GM18907 (cell line): ENCODE results near the gene CLDN9.

Source experiments
- ATAC-seq: cut with Tn5 transposase; IDR thresholded peaks from one replicate; pipeline ENCODE4 v1.9.1; 2021; ENCODE audit warnings: mild to moderate bottlenecking, moderate library complexity; ENCODE audit not compliant: unreplicated experiment

CLDN9 gene

DNA sequence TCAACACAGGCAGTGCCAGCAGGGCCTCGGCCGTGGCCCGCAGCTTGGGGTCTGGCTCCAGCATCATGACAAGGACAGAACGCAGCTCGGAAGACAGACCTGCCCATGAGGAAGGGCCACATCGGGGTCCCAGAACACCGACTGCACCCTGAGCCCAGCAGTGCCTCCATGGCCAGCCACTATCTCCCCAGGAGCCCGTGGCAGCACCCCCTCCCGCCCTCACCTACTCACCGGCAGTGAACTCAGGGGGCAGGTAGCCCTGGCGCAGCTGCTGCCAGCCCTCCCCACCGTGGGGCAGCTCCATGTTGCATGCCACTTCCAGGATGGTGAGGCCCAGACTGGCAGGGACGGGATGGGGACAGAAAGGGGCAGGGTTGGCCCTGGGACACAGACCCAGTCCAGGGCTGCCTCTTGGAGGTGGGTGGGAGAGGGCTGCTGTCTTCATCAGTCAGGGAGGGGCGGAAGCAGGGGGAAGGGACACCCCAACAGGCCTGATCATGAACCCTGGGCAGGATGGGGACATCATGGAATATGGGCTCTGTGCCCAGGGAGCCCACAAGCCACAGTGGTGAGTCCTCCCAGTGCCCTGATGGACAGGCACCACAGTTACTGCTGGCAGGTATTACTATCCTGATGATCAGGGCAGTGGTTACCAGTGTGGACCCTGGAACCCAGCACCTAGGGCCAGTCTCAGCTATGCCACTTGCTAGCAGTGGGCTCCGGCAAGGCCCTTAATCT is 38.2 kb upstream of the CLDN9 start:
- ATAC-seq, result no peak

GRCh38 chr16:2975161-2975795 is 37.4 kb upstream of the CLDN9 start:
- ATAC-seq, result no peak

DNA sequence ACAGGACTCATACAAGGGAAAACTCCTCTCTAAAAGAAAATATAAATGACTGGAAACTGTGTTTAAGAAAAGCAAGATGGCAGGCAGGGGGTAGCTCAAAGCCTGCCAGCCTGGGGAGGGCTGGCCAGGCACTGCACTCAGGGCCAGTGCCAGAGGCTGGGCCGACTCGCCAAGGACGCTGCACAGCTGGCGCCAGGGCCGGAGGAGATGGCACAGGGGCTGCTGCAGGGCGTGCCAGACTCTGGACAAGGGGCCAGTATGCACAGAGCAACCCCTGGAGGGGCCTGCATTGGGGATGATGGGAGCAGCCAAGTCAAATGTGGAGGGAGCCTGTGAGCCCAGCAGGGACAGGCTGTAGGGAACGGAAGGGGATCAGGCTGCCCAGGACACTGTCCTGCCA is 36.5 kb upstream of the CLDN9 start:
- ATAC-seq, result no peak

DNA sequence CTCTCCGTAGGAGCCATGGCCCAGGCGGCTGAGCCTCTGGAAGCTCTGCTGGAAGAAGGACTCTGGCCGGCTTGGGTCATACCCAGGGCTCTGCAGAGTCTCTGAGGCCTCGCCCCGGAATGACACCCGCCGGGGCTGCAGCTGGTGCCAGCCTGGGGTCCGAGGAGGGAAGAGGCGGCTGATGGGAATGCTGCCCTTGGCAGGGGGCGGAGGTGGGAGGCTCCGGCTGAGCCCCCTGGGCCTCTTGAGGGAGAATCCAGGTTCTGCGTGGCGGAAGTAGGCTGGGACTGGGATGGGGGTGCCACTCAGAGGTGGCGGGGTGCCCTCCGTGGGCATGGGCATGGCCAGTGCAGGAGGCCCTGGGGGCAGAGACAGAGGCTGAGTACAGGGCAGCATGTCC is 36.0 kb upstream of the CLDN9 start:
- ATAC-seq, result no peak

DNA sequence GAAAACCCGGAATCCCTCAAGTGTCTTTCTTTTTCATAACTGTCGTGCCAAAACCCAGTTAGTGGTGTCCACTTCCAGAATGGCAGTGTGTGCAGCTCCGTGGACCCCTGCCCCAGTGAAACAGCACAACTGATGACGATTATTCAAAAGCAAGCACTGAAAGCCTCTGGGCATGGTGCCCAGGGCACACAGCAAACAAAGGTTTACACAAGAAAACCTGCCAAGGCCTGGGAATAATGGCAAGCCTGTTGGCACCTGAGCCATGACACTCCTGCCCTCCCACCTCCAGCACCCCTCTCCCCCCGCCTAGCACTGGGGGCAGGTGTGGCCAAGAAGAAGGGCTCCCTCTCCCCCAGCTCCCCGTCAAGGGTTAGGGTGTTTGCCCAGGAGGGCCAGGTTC is 35.3 kb upstream of the CLDN9 start:
- ATAC-seq, result no peak

GRCh38 chr16:2979669-2980226 is 33.0 kb upstream of the CLDN9 start:
- peak; percentile 8 for ATAC-seq

- ATAC-seq, result peak; percentile 70
Observed at GRCh38 chr16:2980227-2981176, 32.2 kb upstream of the CLDN9 start, which contains the start of gene PKMYT1. Gene PKMYT1 (minus strand): TSS chr16:2980446. CDS start chr16:2979657, 789 bp downstream.

- no peak for ATAC-seq
Observed at GRCh38 chr16:2981177-2981898, 31.4 kb upstream of the CLDN9 start.

GRCh38 chr16:2981899-2982250 is 30.8 kb upstream of the CLDN9 start:
- ATAC-seq, result no peak

DNA sequence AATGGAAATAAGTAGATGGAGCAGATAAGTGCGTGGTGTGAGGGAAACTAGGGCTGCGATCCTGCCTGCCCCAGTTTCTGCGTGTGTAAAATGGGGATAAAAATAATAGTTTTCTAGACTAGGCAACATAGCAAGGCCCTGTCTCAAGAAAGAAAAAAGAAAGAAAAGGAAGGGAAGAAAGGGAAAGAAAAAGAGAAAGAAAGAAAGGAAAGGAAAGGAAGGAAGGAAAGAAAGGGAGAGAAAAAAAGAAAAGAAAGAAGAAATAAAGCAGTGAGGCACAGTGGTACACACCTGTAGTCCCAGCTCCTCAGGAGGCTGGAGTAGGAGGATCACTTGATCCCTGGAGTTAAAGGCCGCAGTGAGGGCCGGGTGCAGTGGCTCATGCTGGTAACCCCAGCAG is 30.3 kb upstream of the CLDN9 start:
- ATAC-seq, result no peak

- no peak for ATAC-seq
Observed at GRCh38 chr16:2983706-2984136, 29.0 kb upstream of the CLDN9 start.

DNA sequence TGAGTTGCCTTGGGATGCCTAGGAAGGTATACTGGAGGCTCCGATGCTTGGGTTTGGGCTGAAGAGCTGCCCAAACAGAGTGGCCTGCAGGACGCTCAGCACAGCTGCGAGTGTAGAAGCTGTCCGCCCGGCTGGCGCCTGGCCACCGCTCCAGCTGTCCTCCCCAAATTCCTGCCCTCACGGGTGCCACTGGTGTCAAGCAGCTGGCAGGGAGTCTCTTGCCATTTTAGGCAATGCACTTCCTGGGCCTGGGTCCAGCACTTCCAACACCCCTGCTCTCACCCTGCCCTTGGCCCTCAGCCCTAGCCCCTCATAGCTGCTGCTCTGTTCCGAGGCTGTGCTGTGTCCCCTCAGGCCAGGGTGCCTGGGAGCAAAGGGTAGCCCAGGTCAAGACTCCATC is 27.3 kb upstream of the CLDN9 start:
- no peak for ATAC-seq

- ATAC-seq, result no peak
Observed at GRCh38 chr16:2985893-2986355, 26.8 kb upstream of the CLDN9 start.

DNA sequence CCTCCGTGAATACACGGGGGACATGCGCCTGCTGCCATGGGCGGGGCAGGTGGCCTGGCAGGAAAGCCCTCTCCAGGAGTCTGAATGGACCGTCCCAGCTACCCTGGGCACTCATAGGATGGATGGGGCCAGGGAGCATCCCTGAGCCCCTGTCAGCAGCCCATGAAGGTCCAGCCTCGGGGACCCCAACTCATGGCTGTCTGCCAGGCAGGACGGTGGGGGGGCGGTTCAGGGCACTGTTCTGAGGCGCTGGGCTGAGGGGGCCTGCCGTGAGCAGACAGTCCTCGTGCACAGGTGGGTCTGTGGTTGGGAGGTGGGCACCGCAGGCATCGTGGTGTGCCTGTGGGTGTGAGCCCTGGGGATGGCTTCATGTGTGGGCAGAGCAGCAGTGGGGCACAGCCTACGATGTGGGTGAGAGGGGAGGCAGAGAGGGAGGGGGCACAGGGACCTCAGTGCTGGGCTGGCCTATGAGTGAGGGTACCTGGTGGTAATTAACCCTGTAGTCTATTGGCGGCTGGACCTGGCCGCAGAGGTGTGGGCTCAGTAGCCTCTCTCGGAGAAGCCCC is 26.0 kb upstream of the CLDN9 start:
- ATAC-seq, result no peak

DNA sequence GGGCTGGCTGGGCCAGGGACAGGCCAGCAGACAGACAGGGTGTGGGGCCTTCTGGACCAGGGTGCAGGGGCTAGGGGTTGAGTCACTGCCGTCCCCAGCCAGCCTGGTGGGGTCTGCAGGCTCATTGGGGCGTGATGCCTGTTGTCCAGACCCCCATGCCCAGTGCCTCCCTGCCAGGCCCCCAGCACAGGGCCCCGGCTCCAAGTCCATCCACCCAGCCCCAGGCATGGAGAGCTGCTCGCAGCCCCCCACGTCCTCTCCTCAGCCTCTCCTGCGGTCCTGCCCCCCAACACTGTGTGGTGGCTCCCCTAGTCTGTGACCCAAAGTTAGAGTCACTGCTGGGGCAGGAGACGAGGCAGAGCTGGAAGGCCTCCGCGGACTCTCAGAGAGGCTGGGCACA is 25.4 kb upstream of the CLDN9 start:
- no peak for ATAC-seq

- ATAC-seq, result no peak
Observed at GRCh38 chr16:2987833-2988232, 24.9 kb upstream of the CLDN9 start.

GRCh38 chr16:2988590-2989099 is 24.1 kb upstream of the CLDN9 start:
- ATAC-seq, result no peak

GRCh38 chr16:2990891-2991290 is 21.8 kb upstream of the CLDN9 start:
- no peak for ATAC-seq

DNA sequence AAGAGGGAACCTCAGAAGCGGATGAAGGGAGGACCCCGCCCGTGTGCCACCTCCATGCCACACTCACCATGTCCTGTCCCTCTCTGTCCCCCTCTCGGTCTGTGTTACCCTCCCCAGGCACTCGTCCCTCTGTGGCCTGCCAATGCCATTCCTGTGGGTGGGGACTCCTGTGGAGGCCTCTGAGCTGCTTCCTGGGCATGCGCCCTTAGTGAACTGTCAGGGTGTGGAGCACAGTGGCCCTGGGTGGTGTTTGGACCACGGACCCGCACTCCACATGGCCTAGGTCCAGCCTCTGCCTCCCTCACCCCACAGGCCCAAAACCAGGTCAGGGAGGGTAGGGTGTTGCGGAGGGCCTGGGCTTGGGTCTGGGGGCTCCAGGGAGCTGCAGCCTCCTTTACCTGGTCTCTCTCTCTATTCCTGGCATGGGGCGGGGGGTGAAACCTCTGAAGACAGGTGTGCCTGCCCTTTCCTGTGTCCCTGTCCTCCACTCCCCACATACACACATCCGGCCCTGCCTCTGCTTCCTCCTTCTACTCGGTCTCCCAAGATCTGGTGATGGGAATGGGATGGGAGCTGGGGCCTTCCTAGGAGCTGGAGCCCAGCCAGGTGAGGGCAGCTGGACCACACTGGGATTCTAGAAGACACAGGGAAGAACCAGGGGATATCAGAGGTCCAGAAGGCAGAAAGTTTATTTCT is 21.0 kb upstream of the CLDN9 start:
- no peak for ATAC-seq
